Measurements from ENCODE around the gene EIF2B4. TPM values are rescaled to one million over a fixed set of nuclear protein-coding genes. Genes with fewer than 3 reads are reported as not detected.
A peak's percentile ranks its signal among the peaks of the same experiment; 100 is the strongest.

EIF2B4 gene
- total and polyA plus RNA-seq, 2 of the 13 experiments (the other 11 are each of a cell fraction or from before 2014, with no cell fraction given): 91.5 to 96.4 TPM

- TF ChIP-seq ZSCAN25 (CRISPR knock-in tag; IDR thresholded peaks at IDR 0.05) (no peak), IKZF4 (CRISPR knock-in tag; IDR thresholded peaks at IDR 0.05; ENCODE audit: borderline replicate concordance, low read depth, not compliant biosample characterization) (no peak), ZNF713 (CRISPR knock-in tag; IDR thresholded peaks at IDR 0.05) (no peak), ZNF646 (CRISPR knock-in tag; IDR thresholded peaks at IDR 0.05) (no peak), REPIN1 (CRISPR knock-in tag; IDR thresholded peaks at IDR 0.05; ENCODE audit: borderline replicate concordance, low read depth) (0 out of 2 replicates have a peak, but pooled peaks have one; percentile 26), ZNF510 (CRISPR knock-in tag; IDR thresholded peaks at IDR 0.05; ENCODE audit: low read depth) (no peak), CEBPB (IDR thresholded peaks at IDR 0.05; ENCODE audit: borderline replicate concordance, low read depth, low read length) (no peak), EZH2 (conservative IDR thresholded peaks at IDR 0.05; ENCODE audit: low read depth, low read length) (no peak), NR2C2 (CRISPR knock-in tag; IDR thresholded peaks at IDR 0.05; ENCODE audit: borderline replicate concordance) (peak; percentile 53; the same call in 1 of the 2 replicates), ZNF383 (CRISPR knock-in tag; IDR thresholded peaks at IDR 0.05; ENCODE audit: borderline replicate concordance) (0 out of 2 replicates have a peak, but pooled peaks have one; percentile 35), ZNF142 (CRISPR knock-in tag; IDR thresholded peaks at IDR 0.05) (no peak), KMT2A (CRISPR knock-in tag; IDR thresholded peaks at IDR 0.05) (peak; percentile 49; the same call in 1 of the 2 replicates), NFE2 (CRISPR knock-in tag; IDR thresholded peaks at IDR 0.05) (no peak), SNAI1 (CRISPR knock-in tag; IDR thresholded peaks at IDR 0.05; ENCODE audit: borderline replicate concordance) (no peak)
Observed at GRCh38 chr2:27353762-27354596, 16.2 kb downstream of the EIF2B4 start (continued).
